Measurements from ENCODE around the gene ADTRP. TPM values are rescaled to one million over a fixed set of nuclear protein-coding genes. Genes with fewer than 3 reads are reported as not detected.

Gene ADTRP
- total RNA-seq, 4 donors from 2014 or later = 0.38 to 0.68 (median 0.55) TPM

DNA sequence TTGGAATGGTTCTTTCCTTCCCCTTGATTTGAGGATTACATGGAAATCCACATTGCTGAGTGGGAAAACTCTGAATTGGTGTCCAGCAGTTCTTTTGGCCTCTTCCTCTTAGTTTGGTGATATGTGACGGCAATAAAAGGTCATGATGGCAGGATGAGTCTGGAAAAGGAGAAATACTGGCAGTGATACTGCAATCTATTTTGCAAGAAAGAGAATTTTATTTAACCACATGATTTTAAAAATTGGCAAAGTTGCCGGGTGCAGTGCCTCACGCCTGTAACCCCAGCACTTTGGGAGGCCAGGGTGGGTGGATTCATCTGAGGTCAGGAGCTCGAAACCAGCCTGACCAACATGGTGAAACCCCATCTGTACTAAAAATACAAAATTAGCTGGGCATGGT lies 73.1 kb downstream of the ADTRP start:
- TF ChIP-seq, protein P1, sequence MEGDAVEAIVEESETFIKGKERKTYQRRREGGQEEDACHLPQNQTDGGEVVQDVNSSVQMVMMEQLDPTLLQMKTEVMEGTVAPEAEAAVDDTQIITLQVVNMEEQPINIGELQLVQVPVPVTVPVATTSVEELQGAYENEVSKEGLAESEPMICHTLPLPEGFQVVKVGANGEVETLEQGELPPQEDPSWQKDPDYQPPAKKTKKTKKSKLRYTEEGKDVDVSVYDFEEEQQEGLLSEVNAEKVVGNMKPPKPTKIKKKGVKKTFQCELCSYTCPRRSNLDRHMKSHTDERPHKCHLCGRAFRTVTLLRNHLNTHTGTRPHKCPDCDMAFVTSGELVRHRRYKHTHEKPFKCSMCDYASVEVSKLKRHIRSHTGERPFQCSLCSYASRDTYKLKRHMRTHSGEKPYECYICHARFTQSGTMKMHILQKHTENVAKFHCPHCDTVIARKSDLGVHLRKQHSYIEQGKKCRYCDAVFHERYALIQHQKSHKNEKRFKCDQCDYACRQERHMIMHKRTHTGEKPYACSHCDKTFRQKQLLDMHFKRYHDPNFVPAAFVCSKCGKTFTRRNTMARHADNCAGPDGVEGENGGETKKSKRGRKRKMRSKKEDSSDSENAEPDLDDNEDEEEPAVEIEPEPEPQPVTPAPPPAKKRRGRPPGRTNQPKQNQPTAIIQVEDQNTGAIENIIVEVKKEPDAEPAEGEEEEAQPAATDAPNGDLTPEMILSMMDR (IDR thresholded peaks at IDR 0.05; ENCODE audit: low read depth) = no peak

DNA sequence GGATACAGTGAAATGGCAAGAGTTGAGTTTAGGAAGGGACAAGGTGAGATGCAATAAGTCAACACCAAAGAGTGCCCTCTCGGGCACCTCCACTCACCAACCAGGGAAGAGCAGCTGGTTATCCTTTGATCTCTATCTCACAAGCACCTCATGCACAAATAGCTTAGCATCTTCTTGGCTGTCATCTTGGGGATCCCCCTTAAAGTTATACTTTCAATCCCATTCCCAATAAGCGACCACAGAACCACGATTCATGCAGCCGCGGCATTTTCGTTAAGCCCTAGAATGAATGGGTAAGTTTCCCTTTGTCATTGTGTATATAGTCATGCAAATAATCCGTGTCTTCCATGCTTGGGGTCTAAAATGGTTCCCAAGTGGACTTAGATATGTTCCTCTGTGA lies 73.5 kb downstream of the ADTRP start:
- TF ChIP-seq, protein P1 (IDR thresholded peaks at IDR 0.05; ENCODE audit: low read depth) = no peak

DNA sequence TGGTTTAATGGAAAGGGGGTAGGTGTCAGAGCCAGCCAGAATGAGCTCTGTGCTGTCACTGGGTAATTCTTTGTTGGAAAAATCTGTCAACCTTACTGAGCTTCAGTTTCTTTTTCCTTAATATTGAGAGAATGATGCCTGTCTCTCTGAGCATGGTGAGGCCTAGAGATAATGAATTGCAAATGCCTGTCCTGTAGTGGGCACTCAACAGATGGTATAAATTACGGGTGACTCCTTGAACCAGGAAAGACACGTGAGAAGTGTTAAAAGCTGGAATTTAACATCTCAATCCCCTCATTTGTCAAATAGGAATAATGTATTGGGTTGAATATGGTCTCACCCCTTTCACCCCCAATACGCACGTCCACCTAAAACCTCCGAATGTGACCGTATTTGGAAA lies 74.9 kb downstream of the ADTRP start:
- TF ChIP-seq, protein P1 (IDR thresholded peaks at IDR 0.05; ENCODE audit: low read depth) = no peak

DNA sequence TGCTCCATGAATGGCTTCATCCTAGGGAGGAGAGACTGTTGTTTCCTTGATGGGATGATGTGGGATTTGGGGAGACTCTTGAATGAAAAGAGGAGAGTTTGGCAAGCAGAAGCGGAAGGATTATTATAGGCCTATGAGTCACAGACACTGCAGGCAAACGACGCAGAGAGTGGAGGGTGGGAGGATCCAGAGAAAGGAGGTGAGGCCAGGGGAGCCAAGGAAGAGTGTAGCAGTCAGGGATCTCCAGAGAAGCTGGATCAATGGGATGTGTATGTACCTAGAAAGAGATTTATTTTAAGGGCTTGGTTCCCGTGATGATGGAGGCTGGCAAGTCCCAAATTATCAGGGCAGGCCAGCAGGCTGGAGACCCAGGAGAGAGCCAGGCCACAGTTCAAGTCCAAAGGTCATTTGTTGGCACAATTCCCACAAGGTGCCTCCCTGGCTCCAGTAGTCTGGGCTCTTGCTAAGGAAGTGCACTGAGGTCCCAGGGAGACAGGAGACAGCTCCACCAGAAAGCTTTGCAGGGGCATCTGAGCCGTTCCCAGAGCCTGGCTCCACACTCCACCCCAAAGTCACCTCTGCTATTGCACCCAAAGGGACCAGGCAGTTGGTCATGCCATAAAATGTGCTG lies 76.0 kb downstream of the ADTRP start:
- TF ChIP-seq, protein P1 (IDR thresholded peaks at IDR 0.05; ENCODE audit: low read depth) = no peak

DNA sequence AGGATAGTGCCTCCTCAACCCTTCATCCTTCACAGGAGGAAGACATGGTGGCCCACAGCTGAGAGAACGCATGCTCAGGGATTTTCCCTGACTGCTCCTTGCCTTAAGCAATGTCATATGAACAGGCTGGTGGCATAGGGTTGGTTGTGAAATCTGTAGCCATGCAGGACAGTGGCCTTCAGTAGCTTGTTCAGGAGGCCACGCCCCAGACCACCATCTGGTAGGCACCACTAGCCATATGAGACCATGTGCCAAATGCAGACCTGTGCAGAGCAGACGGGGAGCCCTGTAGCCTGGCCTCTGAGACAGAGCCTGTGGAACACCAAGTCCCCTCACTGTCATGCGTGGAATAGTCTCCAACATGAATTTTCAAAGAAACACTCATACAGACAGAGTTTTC lies 76.5 kb downstream of the ADTRP start:
- TF ChIP-seq, protein P1 (IDR thresholded peaks at IDR 0.05; ENCODE audit: low read depth) = no peak

DNA sequence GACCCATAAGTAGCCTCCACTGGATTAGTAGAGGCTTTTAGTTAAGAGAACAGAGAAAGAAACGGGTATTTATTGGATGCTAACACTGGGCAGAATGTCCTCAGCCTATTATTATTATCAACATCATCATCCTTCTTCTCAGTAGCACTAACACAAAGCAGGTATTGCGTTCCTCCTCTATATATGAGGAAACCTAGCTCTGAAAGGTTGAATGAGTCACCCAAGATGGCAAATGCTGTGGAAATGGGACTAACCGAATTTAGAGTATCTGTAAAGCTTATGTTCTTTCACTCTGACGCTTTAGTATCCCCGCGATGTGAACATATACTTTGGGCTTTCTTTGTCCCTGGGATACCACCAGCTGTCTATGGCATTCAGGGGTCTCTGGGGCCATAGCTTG lies 77.0 kb downstream of the ADTRP start:
- TF ChIP-seq, protein P1 (IDR thresholded peaks at IDR 0.05; ENCODE audit: low read depth) = no peak

DNA sequence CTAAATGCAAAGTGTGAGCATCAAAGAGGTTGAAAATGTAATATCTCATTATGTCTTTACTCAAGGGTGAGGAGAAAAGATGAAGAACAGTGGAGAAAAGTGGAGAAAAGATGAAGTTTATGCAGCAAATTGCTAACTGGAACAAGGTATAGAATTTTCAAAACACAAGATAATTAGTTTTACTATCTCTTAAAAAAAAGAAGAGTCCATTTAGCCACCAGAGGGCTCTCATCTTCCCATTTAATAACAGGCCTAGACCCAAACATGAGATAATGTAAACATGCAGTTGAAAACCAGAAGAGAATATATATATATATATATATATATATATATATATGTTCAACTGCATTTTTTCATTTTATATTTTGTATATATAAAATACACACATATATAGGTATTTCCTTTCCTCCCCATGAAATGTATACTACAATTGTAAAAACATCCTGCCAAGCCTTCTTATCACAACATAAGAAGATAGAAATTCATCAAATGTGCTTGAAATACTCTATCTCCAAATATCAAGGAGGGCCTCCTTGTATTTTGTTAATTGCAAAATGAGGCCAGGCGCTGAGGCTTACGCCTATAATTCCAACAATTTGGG lies 78.4 kb downstream of the ADTRP start:
- TF ChIP-seq, protein P1 (IDR thresholded peaks at IDR 0.05; ENCODE audit: low read depth) = no peak
